GM21447 (cell line): Measurements from ENCODE around the gene NAGA.
"Not testable (repeated sequence)": the region's sequence is repeated elsewhere in the genome, so short reads cannot be mapped to it uniquely, and the experiment has no call there.

ENCODE experiments used
- ATAC-seq: cut with Tn5 transposase; IDR thresholded peaks from one replicate; pipeline ENCODE4 v1.9.1; 2021; ENCODE audit not compliant: unreplicated experiment

The NAGA gene

DNA sequence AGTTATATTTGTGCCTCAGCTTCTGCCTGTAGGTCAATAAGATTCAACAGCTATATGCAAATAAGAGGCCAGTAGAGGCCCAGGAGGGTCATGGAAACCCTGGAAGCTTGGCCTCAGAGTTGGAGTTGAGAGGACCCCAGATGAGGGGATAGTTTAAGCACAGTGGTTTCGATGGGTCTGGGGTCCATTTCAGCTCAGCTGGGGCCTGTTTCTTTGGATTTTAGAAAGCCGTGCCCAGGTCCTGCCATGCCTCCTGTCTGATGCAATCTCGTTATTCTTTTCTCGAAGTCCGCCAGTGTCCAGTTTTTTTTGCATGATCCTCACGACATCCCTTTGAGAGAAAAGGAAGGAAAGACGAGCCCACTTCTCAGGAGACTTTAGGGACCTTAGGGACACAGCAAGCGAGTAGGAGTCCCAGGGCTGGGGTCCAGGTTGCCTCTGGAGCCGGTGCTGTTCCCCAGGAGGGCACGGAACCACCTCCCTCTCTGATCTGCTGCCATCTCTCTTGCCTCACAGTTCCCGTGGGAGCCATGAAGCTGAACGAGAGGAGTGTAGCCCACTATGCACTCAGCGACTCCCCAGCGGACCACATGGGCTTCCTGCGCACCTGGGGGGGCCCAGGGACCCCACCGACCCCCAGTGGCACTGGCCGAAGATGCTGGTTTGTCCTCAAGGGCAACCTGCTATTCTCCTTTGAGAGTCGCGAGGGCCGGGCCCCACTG, 6.3 kb upstream of the NAGA start:
- ATAC-seq: no peak

DNA sequence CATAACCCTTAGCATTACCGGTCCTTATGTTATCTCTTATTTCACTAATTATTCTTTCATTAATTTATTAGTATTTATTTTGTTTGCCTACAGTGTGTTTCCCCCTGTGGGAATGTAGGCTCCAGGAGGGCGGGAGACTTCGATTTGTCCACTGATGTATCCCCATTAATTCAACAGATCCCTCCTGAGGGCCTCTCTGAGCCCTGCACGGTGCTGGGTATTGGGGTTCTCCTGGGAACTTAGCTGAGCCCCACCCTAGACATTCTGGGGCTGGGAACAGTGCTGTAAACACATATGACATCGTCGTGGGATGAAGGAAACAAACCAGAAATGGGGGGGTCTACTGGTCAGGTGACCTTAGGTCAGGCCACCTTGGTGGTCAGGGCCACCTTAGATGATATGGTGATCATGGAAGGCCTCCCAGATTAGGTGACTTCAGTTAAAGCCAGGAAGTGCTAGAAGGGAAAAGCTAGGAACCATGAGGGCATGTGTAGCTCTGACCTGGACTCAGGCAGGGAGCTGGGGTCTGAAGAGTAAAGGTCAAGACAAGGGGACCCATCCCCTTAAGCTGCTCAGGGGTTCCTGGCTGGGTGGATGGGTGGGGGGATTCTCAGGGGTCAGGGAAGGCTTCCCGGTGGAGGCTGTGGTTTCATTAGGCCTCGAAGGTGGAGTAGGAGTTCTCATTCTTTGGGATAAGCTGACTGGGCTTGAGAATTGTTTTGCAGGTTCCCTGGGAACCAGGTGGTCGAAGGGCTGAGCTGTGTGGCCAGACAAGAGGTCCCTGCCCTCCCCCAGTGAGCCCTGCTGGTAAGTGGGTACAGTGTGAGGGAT, 4.4 kb upstream of the NAGA start:
- no peak for ATAC-seq

DNA sequence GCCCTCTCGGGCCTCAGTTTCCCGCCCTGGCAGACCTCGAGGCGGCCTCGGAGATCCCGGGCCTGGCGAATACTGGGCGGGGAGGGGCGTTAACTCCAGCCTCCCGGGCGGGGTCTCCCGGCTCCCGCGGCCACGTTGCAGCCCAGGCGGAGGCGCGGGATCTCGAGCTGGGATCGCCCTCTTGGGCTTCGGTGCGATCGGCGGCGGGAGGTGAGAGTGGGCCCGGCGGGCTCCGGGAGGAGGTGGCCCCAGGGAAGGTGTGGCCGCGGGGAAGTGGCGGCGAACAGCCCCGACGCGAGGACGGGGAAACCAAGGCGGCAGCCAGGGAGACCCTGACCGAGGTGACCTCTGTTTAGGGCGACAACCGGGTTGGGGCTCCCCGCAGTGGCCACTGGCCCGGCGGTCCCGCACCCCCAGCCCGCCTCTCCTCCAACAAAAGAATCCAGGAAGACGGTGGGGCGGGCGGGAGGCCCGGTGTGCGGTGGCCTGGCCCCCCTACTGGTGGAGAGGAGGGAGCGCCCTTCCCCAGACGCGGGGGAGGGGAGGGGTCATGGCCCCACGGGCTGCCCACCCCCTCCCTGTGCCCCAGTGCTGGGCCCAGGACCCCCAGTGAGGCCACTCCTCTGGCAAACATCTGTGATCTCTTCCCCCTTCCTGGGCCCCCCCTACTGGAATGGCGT, 3.7 kb upstream of the NAGA start, which contains the start of gene PHETA2:
TSS of gene PHETA2 (plus strand) at position 117 of the 680 bp plus-strand sequence. CDS start 3,046 bp downstream, outside the sequence.
- no peak for ATAC-seq

DNA sequence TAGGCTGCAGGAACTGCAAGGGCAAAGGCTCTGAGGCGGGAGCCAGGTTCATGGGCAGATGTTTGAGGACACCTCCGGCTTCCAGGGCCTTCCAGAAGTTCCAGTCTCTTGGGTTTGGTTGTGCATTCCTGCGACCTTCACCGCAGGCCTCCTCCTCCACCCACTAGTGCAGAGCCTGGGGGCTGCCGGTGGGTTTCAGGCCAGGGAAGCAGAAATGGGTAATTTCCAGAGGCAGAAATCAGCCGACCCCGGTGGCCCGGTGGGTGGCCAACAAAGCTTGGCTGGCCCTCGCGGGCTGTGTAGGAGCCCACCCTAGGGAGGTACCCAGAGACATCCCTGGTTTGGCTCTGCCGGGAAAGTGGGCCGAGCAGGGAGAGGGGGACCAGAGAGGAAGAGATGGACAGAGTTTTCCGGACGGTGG, 3.0 kb upstream of the NAGA start:
- no peak for ATAC-seq

DNA sequence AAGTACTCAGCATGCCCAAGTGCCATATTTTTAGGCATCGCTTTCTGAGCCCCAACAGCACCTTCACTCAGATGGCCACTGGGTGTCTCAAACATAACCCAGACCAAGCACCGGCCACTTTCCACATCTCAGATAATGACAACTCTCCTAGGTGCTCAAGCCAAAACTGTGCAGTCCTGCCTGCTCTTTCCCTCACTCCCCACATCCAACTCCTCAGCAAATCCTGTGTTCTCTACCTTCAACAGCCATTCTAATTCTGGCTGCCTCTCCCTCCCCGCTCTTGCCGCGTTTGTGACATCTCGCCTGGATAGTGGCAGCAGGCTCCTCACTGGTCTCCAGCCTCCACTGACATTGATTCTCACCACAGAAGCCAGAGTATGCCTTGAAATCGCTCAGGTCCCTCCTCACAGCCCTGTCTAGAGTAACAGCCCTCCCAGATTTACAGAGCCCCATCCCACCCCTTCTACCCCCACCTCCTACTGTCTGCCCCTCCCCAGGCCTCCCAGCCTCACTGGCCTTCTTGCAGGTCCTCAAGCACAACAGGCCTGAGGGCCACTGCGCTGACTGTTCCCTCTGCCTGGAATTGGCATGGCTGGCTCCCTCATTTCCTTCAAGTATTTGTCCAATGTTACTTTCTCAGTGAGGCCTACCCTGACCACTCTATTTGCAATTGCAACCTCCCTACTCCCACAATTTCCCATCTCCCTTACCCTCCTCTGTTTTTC, 2.2 kb upstream of the NAGA start:
- no peak for ATAC-seq

DNA sequence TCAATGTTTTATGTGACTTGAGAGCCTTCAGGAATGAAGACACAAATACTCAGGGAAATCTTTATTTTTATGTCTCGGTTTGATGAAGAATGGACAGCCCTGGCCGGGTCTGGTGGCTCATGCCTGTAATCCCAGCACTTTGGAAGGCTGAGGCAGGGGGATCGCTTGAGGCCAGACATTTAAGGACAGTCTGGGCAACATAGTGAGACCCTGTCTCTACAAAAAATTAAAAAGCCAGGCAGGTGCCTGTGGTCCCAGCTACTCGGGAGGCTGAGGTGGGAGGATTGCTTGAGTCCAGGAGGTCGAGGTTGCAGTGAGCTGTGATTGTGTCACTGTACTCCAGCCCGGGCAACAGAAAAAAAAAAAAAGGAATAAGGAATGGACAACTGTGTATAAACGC, 896 bp upstream of the NAGA start:
- not testable (repeated sequence) for ATAC-seq

DNA sequence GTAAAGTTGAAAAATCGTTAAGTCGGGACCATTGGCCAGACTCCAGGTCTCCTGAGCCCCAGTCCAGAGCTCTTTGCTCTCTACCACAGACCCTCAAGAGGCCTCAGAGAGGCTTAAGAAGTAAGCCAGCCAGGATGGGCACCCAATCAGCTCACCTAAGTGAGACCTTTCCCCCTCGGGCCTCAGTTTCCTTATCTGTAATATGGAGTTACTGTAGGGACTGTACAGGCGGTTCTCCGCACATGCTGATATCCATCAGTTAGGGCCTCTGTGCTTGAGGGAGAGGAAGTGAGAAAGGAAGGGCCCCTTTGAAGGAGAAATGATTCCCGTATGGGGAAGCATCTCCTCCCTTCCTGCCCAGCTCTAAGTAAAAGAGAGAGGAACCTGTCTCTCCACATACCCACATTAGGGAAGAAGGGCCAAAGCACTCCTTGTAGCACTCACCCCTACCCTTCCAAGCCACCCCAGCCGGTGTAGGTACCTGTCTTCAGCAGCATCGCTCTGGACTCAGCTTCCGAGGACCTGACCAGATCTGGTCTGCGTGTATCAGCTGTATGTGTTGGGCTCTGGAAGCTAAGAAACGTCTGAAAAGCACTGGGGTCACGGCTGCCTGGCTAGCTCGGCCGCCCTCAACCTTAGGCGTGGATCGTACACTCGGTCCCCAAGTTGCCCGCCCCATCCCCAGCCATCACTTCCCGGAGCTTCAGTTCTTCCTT, 653 bp downstream of the NAGA start:
- ATAC-seq: peak; percentile 16

DNA sequence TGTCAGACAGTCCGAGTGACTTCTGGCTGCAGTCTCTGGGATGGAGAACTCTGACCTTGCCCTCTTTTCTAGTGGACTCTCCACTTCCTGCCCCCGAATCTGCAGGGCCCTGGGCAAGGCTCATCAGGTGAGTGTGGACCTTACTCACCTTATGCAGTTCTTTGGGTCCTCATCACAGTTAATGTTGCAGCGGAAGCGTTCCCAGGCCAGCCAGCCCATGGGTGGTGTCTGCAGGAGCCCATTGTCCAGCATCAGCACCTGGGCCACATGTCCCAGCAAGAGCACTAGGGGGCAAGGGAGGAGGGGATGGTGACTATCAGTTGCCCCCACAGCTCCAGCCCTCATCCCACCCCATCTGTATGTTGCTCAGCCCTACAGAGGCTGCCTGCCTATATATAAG, 2.3 kb downstream of the NAGA start:
- ATAC-seq: no peak

DNA sequence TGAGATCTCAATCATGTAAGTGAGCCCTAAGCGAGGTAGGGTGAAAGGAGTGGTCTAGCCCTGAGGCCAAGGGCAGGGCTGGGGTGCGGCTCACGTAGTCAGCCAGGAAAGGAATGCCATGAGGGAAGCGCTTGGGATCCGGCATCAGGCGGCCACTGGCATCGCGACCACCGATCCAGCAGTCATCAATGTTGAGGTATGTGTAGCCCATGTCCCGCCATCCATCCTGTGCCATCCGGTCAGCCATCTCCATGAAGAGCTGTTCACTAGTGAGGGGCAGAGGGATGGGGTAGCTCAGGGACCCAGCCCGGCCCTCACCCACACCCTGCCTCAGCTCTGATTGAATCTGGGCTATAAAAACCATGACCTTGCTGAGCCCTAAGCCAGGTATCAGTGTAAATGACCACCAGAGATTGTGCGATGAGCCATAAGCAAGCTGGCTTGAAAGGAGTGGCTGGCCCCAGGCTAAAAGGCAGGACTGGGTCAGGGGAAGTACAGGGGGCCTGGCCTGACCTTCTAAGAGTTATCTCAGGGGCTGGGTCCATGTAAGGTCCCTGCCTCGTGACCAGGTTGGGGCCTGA, 2.9 kb downstream of the NAGA start:
- no peak for ATAC-seq

DNA sequence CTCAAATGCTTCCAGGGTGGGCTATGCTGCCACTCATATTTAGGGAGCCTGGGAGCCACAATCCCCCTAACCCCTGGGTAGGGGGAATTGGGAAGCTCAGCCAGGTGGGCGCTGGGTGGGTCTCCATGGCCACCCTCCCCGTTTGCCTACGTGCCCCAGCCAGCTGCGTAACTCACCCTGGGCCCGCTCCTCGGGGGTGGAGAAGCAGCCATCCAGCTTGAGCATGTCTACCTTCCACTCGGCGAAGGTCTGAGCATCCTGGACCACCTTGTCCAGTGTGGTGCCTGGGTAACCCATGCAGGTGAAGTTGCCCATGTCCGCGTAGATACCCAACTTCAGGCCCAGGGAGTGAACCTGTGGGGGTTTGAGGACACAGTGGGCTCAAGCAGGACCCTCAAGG, 3.7 kb downstream of the NAGA start:
- ATAC-seq: no peak

DNA sequence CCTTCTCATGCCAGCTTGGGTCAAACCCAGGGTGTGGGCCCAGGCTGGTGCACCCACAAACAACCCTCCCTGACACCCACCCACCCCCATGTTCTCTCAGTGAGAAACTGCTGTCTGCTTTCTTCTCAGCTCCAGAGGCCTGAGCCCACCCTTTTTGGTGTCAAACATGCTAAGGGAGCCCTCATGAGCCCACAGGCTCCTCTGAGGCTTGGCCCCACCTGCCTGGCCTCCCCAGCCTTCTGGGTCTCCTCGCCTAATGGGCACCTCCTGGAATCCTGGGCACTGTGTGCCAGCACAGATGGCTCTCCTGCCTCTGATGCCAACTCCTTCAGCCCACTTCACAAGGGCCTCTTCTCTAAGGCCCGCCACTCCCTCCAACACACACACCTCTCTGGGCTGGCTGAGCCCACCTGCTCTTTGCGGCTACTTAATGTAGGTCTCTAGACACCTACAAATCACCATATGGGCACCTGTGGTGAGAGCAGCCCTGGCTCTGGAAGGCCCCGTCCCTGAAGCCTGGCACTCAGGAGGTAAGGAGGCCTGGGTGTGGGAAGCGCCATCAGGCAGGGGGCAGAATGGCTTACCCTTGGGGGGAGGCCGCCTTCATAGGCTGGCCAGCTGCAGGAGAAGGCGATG, 4.4 kb downstream of the NAGA start:
- no peak for ATAC-seq

DNA sequence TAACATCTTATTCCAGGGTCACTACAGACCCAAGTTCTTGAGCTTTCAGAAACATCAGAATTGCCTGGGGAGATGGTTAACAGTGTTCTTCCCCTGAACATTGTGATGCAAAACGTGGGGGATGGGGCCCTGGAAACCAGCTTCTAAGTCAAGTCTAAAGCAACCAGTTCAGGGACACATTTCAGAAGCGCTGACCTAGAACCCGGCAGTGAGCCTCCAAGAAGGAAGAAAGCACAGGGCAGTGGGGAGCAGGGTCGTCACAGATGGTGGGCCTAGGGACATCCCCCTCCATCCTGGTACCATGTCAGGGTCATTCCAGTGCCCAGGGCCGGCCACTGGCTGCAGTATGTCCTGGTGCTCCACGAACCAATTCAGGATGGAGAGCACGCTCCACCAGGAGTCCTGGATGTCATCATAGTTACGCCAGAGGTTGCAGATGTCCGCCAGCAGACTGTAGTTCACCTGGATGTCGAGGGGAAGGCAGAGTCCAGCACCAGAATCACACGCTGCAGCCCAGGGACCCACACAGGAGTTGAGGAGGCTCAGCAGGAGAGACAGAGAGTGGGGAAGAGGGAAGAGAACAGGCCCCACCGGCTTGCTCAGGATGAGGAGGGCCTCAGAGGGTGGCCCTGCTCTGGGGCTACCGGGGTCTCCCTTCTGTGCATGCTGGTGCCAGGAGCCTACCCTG, 5.0 kb downstream of the NAGA start:
- ATAC-seq: no peak

DNA sequence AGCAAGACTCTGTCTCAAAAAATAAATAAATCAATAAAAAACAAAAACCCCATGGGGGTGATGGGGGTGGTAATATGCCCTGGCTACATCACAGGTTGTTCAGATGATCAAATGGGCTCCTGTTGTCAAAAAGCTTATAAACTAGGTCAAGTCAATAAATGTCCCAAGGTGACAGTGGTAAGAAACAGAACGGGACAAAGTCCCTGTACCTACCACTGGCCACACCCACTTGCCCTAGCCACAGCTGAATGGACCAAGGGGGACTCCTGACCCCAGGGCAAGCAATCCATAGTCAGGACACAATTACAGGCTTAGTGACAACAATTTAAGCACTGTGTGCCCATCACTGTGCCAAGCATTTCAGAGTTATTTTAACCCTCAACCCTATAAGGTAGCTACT, 6.0 kb downstream of the NAGA start:
- no peak for ATAC-seq

DNA sequence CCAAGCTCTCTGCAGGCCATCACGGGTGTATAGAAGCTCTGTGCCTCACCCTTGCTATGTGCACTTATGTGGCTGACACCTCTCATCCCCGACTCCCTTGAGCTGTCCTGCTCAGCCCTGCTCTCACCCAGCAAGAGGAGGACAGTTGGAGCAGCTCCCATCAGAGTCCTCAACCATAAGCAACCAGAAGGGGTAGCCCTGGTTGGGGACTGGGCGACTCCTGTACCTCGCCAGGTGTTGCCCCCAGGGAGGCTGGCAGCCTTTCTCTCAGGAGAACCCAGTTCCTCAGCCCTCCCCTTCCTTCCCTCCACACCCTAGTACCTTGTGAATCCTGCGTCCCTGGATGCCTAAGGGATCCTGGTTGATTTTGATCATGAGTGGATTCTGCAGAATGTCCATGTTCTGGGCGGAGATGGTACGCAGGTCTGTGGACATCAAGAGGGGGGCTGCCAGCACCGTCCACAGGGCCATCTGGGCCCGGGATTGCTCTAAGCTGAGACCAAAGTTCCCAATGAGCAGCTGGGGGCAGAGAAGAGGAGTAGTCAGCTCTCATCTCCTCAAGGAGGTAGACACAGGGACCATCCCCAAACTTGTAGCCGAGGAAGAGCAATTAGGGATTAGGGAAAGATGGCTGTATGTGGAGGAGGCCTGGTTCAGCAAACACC, 8.0 kb downstream of the NAGA start:
- no peak for ATAC-seq

DNA sequence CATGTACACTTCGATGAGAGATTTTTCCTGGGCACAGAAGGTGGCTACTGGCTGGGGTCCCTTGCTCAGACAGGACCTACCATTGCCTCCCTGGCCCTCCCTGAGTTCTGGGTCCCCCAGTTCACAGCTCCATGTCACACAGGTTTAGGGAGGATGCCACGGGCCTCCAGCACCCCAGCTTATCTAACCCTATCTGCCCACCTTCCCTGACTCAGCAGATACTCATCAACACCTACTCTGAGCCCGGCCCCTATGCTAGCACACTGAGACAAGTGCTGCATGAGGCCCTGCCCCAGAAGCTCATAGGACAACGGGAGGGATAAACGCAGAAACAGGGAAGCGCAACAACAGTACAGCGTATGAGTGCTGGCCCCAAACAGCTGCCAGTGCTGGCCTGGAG, 9.6 kb downstream of the NAGA start:
- ATAC-seq: no peak

DNA sequence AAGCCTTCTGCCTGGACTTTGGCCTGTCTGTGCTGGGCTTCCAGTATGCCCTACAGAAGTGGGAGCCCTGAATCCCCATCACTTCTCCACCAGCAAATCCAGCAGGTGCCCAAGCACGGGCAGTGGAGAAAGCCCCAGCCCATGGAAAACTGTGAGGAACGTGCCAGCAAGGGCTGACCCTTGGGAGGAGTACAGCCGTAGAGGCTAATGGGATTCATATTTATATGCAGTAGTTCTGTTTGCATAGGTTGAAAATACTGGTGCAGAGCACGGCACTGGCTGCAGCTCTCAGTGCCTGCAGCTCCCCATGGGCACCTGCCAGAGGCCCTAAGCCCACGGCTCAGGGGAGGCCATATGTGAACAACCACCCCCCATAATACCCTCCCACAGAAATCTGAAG, 10.1 kb downstream of the NAGA start:
- ATAC-seq: no peak

DNA sequence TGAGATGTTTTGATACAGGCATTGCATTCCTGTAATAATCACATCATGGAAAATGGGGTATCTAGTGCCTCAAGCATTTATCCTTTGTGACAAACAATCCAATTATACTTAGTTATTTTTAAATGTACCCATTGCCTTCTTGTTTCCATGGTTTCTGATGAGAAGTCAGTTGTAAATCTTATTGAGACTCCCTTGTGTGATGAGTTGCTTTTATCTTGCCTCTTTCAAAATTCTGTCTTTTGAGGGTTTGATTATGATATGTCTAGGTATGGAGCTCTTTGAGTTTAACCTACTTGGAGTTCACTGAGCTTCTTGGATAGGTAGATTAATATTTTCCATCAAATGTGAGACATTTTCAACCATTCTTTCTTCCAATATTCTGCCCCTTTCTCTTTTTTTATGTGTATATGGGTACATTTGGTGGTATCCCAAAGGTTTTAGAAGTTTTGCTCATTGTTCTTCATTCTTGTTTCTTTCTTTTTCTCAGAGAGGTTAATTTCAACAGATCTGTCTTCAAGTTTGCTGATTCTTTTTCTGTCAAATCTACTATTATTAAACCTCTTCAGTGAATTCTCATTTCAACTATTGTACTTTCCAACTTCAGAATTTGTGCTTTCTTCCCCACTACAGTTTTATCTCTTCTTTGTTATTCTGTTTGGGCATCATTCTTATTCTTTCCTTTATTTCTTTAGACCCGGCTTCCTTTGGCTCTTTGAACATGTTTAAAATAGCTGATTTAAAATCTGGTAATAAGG, 13.7 kb downstream of the NAGA start:
- ATAC-seq: no peak

DNA sequence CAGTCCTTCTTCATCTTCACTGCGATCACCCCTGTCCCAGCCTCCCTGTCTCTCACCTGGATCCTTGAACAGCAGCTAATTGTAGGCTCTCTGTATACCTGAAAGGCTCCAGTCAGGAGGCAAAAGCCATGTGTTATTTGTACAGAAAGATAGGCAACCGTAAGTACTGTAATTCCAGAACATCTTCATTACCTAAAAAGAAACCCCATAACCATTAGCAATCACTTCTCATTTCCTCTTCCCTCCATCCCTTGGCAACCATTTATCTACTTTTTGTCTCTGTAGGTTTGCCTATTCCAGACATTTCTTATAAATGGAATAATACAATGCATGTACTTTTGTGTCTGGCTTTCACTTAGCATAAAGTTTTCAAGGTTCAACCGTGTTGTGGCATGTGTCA, 17.8 kb downstream of the NAGA start:
- ATAC-seq: no peak
